H9 (cell line): Measurements from ENCODE around the gene DENND6A. TPM values are rescaled to one million over a fixed set of nuclear protein-coding genes. Genes with fewer than 3 reads are reported as not detected.

Experiments
- DNase-seq: peaks from one replicate; pipeline ENCODE4 v3.0.0-alpha.2; 2017
- H2AFZ ChIP-seq: one replicate; pipeline ENCODE4 v1.6.1; 2013; ENCODE audit warnings: mild to moderate bottlenecking, low read length, control low read depth, moderate library complexity
- H2AK5ac ChIP-seq: 2 replicates; pipeline ENCODE4 v1.6.1; 2013; ENCODE audit warnings: low read length, control low read depth, mixed read lengths; ENCODE audit not compliant: insufficient read length
- H2BK120ac ChIP-seq: one replicate; pipeline ENCODE4 v1.6.1; 2013; ENCODE audit warnings: low read depth, mild to moderate bottlenecking, low read length, control low read depth, inconsistent platforms; ENCODE audit not compliant: poor library complexity, severe bottlenecking
- H2BK12ac ChIP-seq: 2 replicates; pipeline ENCODE4 v1.6.1; 2013; ENCODE audit warnings: low read length, control low read depth, mixed read lengths, low read depth; ENCODE audit not compliant: insufficient read length
- H2BK15ac ChIP-seq: 2 replicates; pipeline ENCODE4 v1.6.1; 2013; ENCODE audit warnings: low read depth, low read length, control low read depth
- H2BK20ac ChIP-seq: one replicate; pipeline ENCODE4 v1.6.1; 2013; ENCODE audit warnings: low read depth, mild to moderate bottlenecking, low read length, control low read depth, inconsistent platforms; ENCODE audit not compliant: poor library complexity, severe bottlenecking
- H2BK5ac ChIP-seq: 2 replicates; pipeline ENCODE4 v1.6.1; 2013; ENCODE audit warnings: low read length, control low read depth, mixed read lengths; ENCODE audit not compliant: insufficient read length
- H3K14ac ChIP-seq: 2 replicates; pipeline ENCODE4 v1.6.1; 2013; ENCODE audit warnings: low read length, control low read depth; ENCODE audit not compliant: insufficient read depth
- H3K18ac ChIP-seq: 2 replicates; pipeline ENCODE4 v1.6.1; 2013; ENCODE audit warnings: low read depth, mild to moderate bottlenecking, mixed read lengths, low read length, control low read depth; ENCODE audit not compliant: insufficient read length
- H3K23ac ChIP-seq: 2 replicates; pipeline ENCODE4 v1.6.1; 2013; ENCODE audit warnings: low read length, control low read depth, mixed read lengths, low read depth; ENCODE audit not compliant: insufficient read length
- H3K23me2 ChIP-seq: 2 replicates; pipeline ENCODE4 v1.6.1; 2013; ENCODE audit warnings: low read depth, mild to moderate bottlenecking, mixed read lengths, low read length, control low read depth; ENCODE audit not compliant: insufficient read length, poor library complexity, severe bottlenecking
- H3K27ac ChIP-seq: 2 replicates; pipeline ENCODE4 v1.5.1; 2013; ENCODE audit warnings: low read length, control low read depth, mixed read lengths, low read depth; ENCODE audit not compliant: insufficient read length
- H3K27me3 ChIP-seq: 2 replicates; pipeline ENCODE4 v1.6.1; 2013; ENCODE audit warnings: low read length, control low read depth, inconsistent platforms; ENCODE audit not compliant: insufficient read depth
- H3K4ac ChIP-seq: 2 replicates; pipeline ENCODE4 v1.6.1; 2013; ENCODE audit warnings: low read depth, mild to moderate bottlenecking, control low read depth, inconsistent platforms, low read length, moderate library complexity
- H3K4me1 ChIP-seq: 2 replicates; pipeline ENCODE4 v1.6.1; 2013; ENCODE audit warnings: low read length, control low read depth, inconsistent platforms; ENCODE audit not compliant: insufficient read depth
- H3K4me2 ChIP-seq: 2 replicates; pipeline ENCODE4 v1.6.1; 2013; ENCODE audit warnings: low read length, control low read depth, mixed read lengths; ENCODE audit not compliant: insufficient read length, insufficient read depth
- H3K56ac ChIP-seq: 2 replicates; pipeline ENCODE4 v1.6.1; 2013; ENCODE audit warnings: low read depth, mild to moderate bottlenecking, mixed read lengths, low read length, control low read depth; ENCODE audit not compliant: insufficient read length
- H3K79me1 ChIP-seq: 2 replicates; pipeline ENCODE4 v1.6.1; 2013; ENCODE audit warnings: low read depth, mild to moderate bottlenecking, moderate library complexity, low read length, control low read depth, inconsistent platforms; ENCODE audit not compliant: insufficient read depth, poor library complexity, severe bottlenecking
- H3K79me2 ChIP-seq: 2 replicates; pipeline ENCODE4 v1.6.1; 2013; ENCODE audit warnings: low read length, control low read depth, inconsistent platforms; ENCODE audit not compliant: insufficient read depth
- H3K9ac ChIP-seq: 2 replicates; pipeline ENCODE4 v1.6.1; 2013; ENCODE audit warnings: low read length, control low read depth, mixed read lengths; ENCODE audit not compliant: insufficient read length; ENCODE audit errors: extremely low read depth
- H3K9me3 ChIP-seq: one replicate; pipeline ENCODE4 v1.6.1; 2013; ENCODE audit warnings: low read depth, low read length, inconsistent platforms; ENCODE audit not compliant: control insufficient read depth
- H3T11ph ChIP-seq: one replicate; pipeline ENCODE4 v1.6.1; 2013; ENCODE audit warnings: mild to moderate bottlenecking, low read length, control low read depth, inconsistent platforms
- H4K20me1 ChIP-seq: one replicate; pipeline ENCODE4 v1.6.1; 2013; ENCODE audit not compliant: control insufficient read depth, insufficient read length, insufficient read depth
- H4K5ac ChIP-seq: 2 replicates; pipeline ENCODE4 v1.6.1; 2013; ENCODE audit warnings: low read depth, mild to moderate bottlenecking, mixed read lengths, low read length, control low read depth; ENCODE audit not compliant: insufficient read length
- H4K8ac ChIP-seq: replicated peaks from 2 replicates; pipeline ENCODE4 v1.6.1; 2013; ENCODE audit warnings: low read length, control low read depth, mixed read lengths, low read depth; ENCODE audit not compliant: insufficient read length
- H4K91ac ChIP-seq: 2 replicates; pipeline ENCODE4 v1.6.1; 2013; ENCODE audit warnings: low read depth, mild to moderate bottlenecking, moderate library complexity, mixed read lengths, low read length, control low read depth; ENCODE audit not compliant: insufficient read length
- H3K27ac Mint-ChIP-seq, 3 experiments: 2 replicates in 2 of 3; 3 replicates in 1 of 3; pipeline ENCODE4 v1.8.0; 2020 to 2021; ENCODE audit warnings: mixed read lengths in 3 of 3, mild to moderate bottlenecking in 1 of 3, moderate library complexity in 1 of 3
- H3K27me3 Mint-ChIP-seq: 2 replicates; pipeline ENCODE4 v1.8.0; 2021; ENCODE audit warnings: low read depth, mild to moderate bottlenecking, moderate library complexity, mixed read lengths
- H3K36me3 Mint-ChIP-seq, 3 experiments: 2 replicates in 2 of 3; 3 replicates in 1 of 3; pipeline ENCODE4 v1.8.0; 2020 to 2021; ENCODE audit warnings: low read depth in 3 of 3, mixed read lengths in 3 of 3; ENCODE audit not compliant: insufficient read depth in 1 of 3
- H3K4me1 Mint-ChIP-seq, 2 experiments: 2 replicates each; pipeline ENCODE4 v1.8.0; 2020; ENCODE audit warnings: mixed read lengths in 2 of 2
- H3K4me3 Mint-ChIP-seq, 2 experiments: 2 replicates in 1 of 2; 3 replicates in 1 of 2; pipeline ENCODE4 v1.8.0; 2020 to 2021; ENCODE audit warnings: mild to moderate bottlenecking in 2 of 2, mixed read lengths in 2 of 2, moderate library complexity in 1 of 2
- H3K9me3 Mint-ChIP-seq, 2 experiments: 2 replicates in 1 of 2; 3 replicates in 1 of 2; pipeline ENCODE4 v1.8.0; 2020; ENCODE audit warnings: mild to moderate bottlenecking in 2 of 2, mixed read lengths in 2 of 2, moderate library complexity in 1 of 2
- CTCF ChIP-seq: fragments of 200-600 bp; sonication (generic); conservative IDR thresholded peaks from 3 replicates; pipeline ENCODE4 v1.8.0; 2021; ENCODE audit warnings: antibody characterized with exemption, mild to moderate bottlenecking
- WGBS: extraction: QIAGEN DNeasy Blood & Tissue Kit; methylation state at CpG from one replicate; pipeline ENCODE4 v1.1.7; 2013; ENCODE audit warnings: missing lambda C conversion rate, low lambda C conversion rate, mixed read lengths; ENCODE audit not compliant: insufficient read length; ENCODE audit errors: extremely low coverage; 5-methylcytosine and 5-hydroxymethylcytosine counted together
- total RNA-seq: library from RNA; stranded (reverse); gene quantifications from 2 replicates; pipeline ENCODE4 v1.2.1, GENCODE V29; 2021

DENND6A gene
- total RNA-seq, 1 experiment from 2014 or later = 13.2 TPM

GRCh38 chr3:57700737-57701136 lies 7.9 kb upstream of the DENND6A start:
- H3K4me1 ChIP-seq = no peaks in the 10 kb centered on the region
- no peak overlapping the region for H2BK20ac ChIP-seq
- Mint-ChIP-seq H3K4me1 (no peaks in the 10 kb centered on the region), H3K27ac (no peak overlapping the region), H3K9me3 (no peaks in the 10 kb centered on the region), H3K4me3 (no peak overlapping the region), H3K36me3 (no peaks in the 10 kb centered on the region), H3K27me3 (no peaks in the 10 kb centered on the region)
- H3K18ac ChIP-seq = no peak overlapping the region
- H3T11ph ChIP-seq = no peak overlapping the region
- H2BK120ac ChIP-seq = no peak overlapping the region
- H3K23ac ChIP-seq = no peak overlapping the region
- no peak overlapping the region for H4K91ac ChIP-seq
- H3K4me2 ChIP-seq = no peak overlapping the region
- H3K56ac ChIP-seq = no peak overlapping the region
- no peak for TF ChIP-seq CTCF
- H3K9me3 ChIP-seq = no peaks in the 10 kb centered on the region
- H3K23me2 ChIP-seq = no peaks in the 10 kb centered on the region
- no peak overlapping the region for H2AK5ac ChIP-seq
- no peak overlapping the region for H2AFZ ChIP-seq
- no peaks in the 10 kb centered on the region for H3K79me2 ChIP-seq
- H3K14ac ChIP-seq = no peak overlapping the region
- no peak overlapping the region for H2BK12ac ChIP-seq
- no peak overlapping the region for H4K8ac ChIP-seq
- DNase-seq = no peak
- H3K9ac ChIP-seq = no peak overlapping the region
- H3K27me3 ChIP-seq = no peaks in the 10 kb centered on the region
- H4K20me1 ChIP-seq = no peaks in the 10 kb centered on the region
- no peaks in the 10 kb centered on the region for H3K79me1 ChIP-seq
- no peak overlapping the region for H3K27ac ChIP-seq
- H4K5ac ChIP-seq = no peak overlapping the region
- no peak overlapping the region for H2BK15ac ChIP-seq
- no peak overlapping the region for H3K4ac ChIP-seq
- WGBS = no CpG with 5 or more reads among the region's 9 CpGs
- H2BK5ac ChIP-seq = no peak overlapping the region
